Skeletal muscle tissue (tissue), 4 donors: Measurements from ENCODE around the gene EPB41L1. TPM values are rescaled to one million over a fixed set of nuclear protein-coding genes. Genes with fewer than 3 reads are reported as not detected.

Experiments
- H3K27ac ChIP-seq: one replicate; pipeline ENCODE4 v1.7.0; 2013; ENCODE audit warnings: mild to moderate bottlenecking, low read depth, low read length, inconsistent platforms
- H3K27me3 ChIP-seq, 3 donors: one replicate each; pipeline ENCODE4 v1.7.0; 2013; ENCODE audit warnings: low read length in 3 of 3; ENCODE audit not compliant: control insufficient read depth in 3 of 3, insufficient read depth in 3 of 3
- H3K36me3 ChIP-seq, 3 donors: one replicate each; pipeline ENCODE4 v1.7.0; 2013; ENCODE audit warnings: low read length in 3 of 3; ENCODE audit not compliant: control insufficient read depth in 3 of 3, insufficient read depth in 3 of 3
- H3K4me1 ChIP-seq, 3 donors: one replicate each; pipeline ENCODE4 v1.7.0; 2013; ENCODE audit warnings: low read length in 3 of 3, mild to moderate bottlenecking in 3 of 3; ENCODE audit not compliant: control insufficient read depth in 3 of 3, insufficient read depth in 3 of 3
- H3K4me3 ChIP-seq, 3 donors: one replicate each; pipeline ENCODE4 v1.7.0; 2013; ENCODE audit warnings: low read length in 3 of 3
- H3K9ac ChIP-seq, 3 donors: one replicate each; pipeline ENCODE4 v1.7.0; 2013; ENCODE audit warnings: low read length in 3 of 3, mild to moderate bottlenecking in 3 of 3, moderate library complexity in 2 of 3, low read depth in 1 of 3
- H3K9me3 ChIP-seq, 3 donors: one replicate each; pipeline ENCODE4 v1.7.0; 2013; ENCODE audit warnings: low read length in 3 of 3; ENCODE audit not compliant: control insufficient read depth in 3 of 3
- total RNA-seq: library from RNA; depleted of rRNA; stranded (reverse); fragments of >200 nt; gene quantifications from one replicate; pipeline ENCODE4 v1.2.3, GENCODE V29; 2014
- donor health status: Osteomylitis.

The EPB41L1 gene
- total RNA-seq, 1 donor from 2014 or later: 10.4 TPM

GRCh38 chr20:36241678-36242077 is 87.1 kb downstream of the EPB41L1 start:
- H3K4me3 ChIP-seq: no peak overlapping the region
- H3K36me3 ChIP-seq: peaks cover 36 to 50% (median 45%) of the 10 kb centered on the region in 3 donors
- H3K27ac ChIP-seq: no peak overlapping the region
- H3K4me1 ChIP-seq: peaks cover 10 to 17% (median 13%) of the 10 kb centered on the region in 3 donors
- H3K9ac ChIP-seq: no peak overlapping the region
- no peaks in the 10 kb centered on the region for H3K27me3 ChIP-seq
- no peaks in the 10 kb centered on the region for H3K9me3 ChIP-seq

- H3K27me3 ChIP-seq: no peaks in the 10 kb centered on the region
- H3K9me3 ChIP-seq: no peaks in the 10 kb centered on the region
- H3K27ac ChIP-seq: no peak overlapping the region
- H3K4me1 ChIP-seq: peaks cover 0 to 3% (median 3%) of the 10 kb centered on the region in 3 donors
- no peak overlapping the region for H3K9ac ChIP-seq
- H3K4me3 ChIP-seq: no peak overlapping the region
- peaks cover 40 to 64% (median 56%) of the 10 kb centered on the region in 3 donors for H3K36me3 ChIP-seq
Measured at GRCh38 chr20:36243726-36244125, 89.2 kb downstream of the EPB41L1 start.

- peaks cover 29 to 62% (median 49%) of the 10 kb centered on the region in 3 donors for H3K36me3 ChIP-seq
- H3K4me3 ChIP-seq: no peak overlapping the region
- H3K4me1 ChIP-seq: peaks cover 0 to under 1% (median under 1%) of the 10 kb centered on the region in 3 donors
- H3K27me3 ChIP-seq: no peaks in the 10 kb centered on the region
- no peaks in the 10 kb centered on the region for H3K9me3 ChIP-seq
- H3K27ac ChIP-seq: no peak overlapping the region
- H3K9ac ChIP-seq: no peak overlapping the region
Measured at GRCh38 chr20:36246401-36246800, 91.9 kb downstream of the EPB41L1 start.

- H3K4me1 ChIP-seq: peaks cover 0 to 7% (median 2%) of the 10 kb centered on the region in 3 donors
- no peak overlapping the region for H3K27ac ChIP-seq
- H3K27me3 ChIP-seq: no peaks in the 10 kb centered on the region
- no peak overlapping the region for H3K4me3 ChIP-seq
- H3K36me3 ChIP-seq: peaks cover 30 to 66% (median 49%) of the 10 kb centered on the region in 3 donors
- no peak overlapping the region for H3K9ac ChIP-seq
- no peaks in the 10 kb centered on the region for H3K9me3 ChIP-seq
Measured at GRCh38 chr20:36248836-36249235, 94.3 kb downstream of the EPB41L1 start.

- H3K9me3 ChIP-seq: no peaks in the 10 kb centered on the region
- no peaks in the 10 kb centered on the region for H3K27me3 ChIP-seq
- H3K27ac ChIP-seq: no peak overlapping the region
- no peak overlapping the region for H3K9ac ChIP-seq
- peaks cover 0 to 7% (median 2%) of the 10 kb centered on the region in 3 donors for H3K4me1 ChIP-seq
- no peak overlapping the region for H3K4me3 ChIP-seq
- H3K36me3 ChIP-seq: peaks cover 29 to 62% (median 46%) of the 10 kb centered on the region in 3 donors
Measured at GRCh38 chr20:36249450-36249849, 94.9 kb downstream of the EPB41L1 start.

GRCh38 chr20:36251426-36251825 is 96.9 kb downstream of the EPB41L1 start:
- Histone ChIP-seq H3K4me3 (no peak overlapping the region), H3K27ac (no peak overlapping the region), H3K36me3 (peaks cover 22 to 58% (median 41%) of the 10 kb centered on the region in 3 donors), H3K9me3 (no peaks in the 10 kb centered on the region), H3K27me3 (no peaks in the 10 kb centered on the region), H3K9ac (no peak overlapping the region), H3K4me1 (peaks cover 0 to 7% (median 2%) of the 10 kb centered on the region in 3 donors)

- Histone ChIP-seq H3K4me1 (peaks cover 0 to 7% (median 2%) of the 10 kb centered on the region in 3 donors), H3K9me3 (no peaks in the 10 kb centered on the region), H3K27ac (no peak overlapping the region), H3K36me3 (peaks cover 21 to 54% (median 41%) of the 10 kb centered on the region in 3 donors), H3K9ac (no peak overlapping the region), H3K27me3 (no peaks in the 10 kb centered on the region), H3K4me3 (no peak overlapping the region)
Measured at GRCh38 chr20:36252511-36252910, 98.0 kb downstream of the EPB41L1 start.

- no peak overlapping the region for H3K4me3 ChIP-seq
- no peak overlapping the region for H3K27ac ChIP-seq
- peaks cover 22 to 50% (median 38%) of the 10 kb centered on the region in 3 donors for H3K36me3 ChIP-seq
- peaks cover 0 to 7% (median 2%) of the 10 kb centered on the region in 3 donors for H3K4me1 ChIP-seq
- H3K9me3 ChIP-seq: no peaks in the 10 kb centered on the region
- no peak overlapping the region for H3K9ac ChIP-seq
- H3K27me3 ChIP-seq: no peaks in the 10 kb centered on the region
Measured at GRCh38 chr20:36253036-36253435, 98.5 kb downstream of the EPB41L1 start.

- Histone ChIP-seq H3K9me3 (no peaks in the 10 kb centered on the region), H3K27me3 (no peaks in the 10 kb centered on the region), H3K36me3 (peaks cover 24 to 43% (median 36%) of the 10 kb centered on the region in 3 donors), H3K27ac (no peak overlapping the region), H3K9ac (no peak overlapping the region), H3K4me3 (no peak overlapping the region), H3K4me1 (peaks cover 0 to 7% (median 2%) of the 10 kb centered on the region in 3 donors)
Measured at GRCh38 chr20:36254076-36254475, 99.5 kb downstream of the EPB41L1 start.

GRCh38 chr20:36255445-36255844 is 100.9 kb downstream of the EPB41L1 start:
- Histone ChIP-seq H3K9ac (no peak overlapping the region), H3K27ac (no peak overlapping the region), H3K36me3 (peaks cover 24 to 37% (median 31%) of the 10 kb centered on the region in 3 donors)

More at GRCh38 chr20:36255445-36255844, 100.9 kb downstream of the EPB41L1 start:
- no peak overlapping the region for H3K4me3 ChIP-seq
- H3K4me1 ChIP-seq: peaks cover 0 to 7% (median 2%) of the 10 kb centered on the region in 3 donors
- no peaks in the 10 kb centered on the region for H3K27me3 ChIP-seq
- no peaks in the 10 kb centered on the region for H3K9me3 ChIP-seq
